GM23248 (cell line): ENCODE results near the gene TBL1X.

Experiments
- EZH2 ChIP-seq: fragments of 200-600 bp; sonication (generic); IDR thresholded peaks from 2 replicates; pipeline ENCODE4 v1.6.1; 2018; ENCODE audit warnings: antibody characterized with exemption, mild to moderate bottlenecking; ENCODE audit not compliant: insufficient read depth, poor library complexity, severe bottlenecking
- EZH2phosphoT487 ChIP-seq: fragments of 200-600 bp; sonication (generic); IDR thresholded peaks from 2 replicates; pipeline ENCODE4 v1.6.1; 2018; ENCODE audit warnings: antibody characterized with exemption, moderate library complexity, mild to moderate bottlenecking, low read depth; ENCODE audit not compliant: insufficient read depth

DNA sequence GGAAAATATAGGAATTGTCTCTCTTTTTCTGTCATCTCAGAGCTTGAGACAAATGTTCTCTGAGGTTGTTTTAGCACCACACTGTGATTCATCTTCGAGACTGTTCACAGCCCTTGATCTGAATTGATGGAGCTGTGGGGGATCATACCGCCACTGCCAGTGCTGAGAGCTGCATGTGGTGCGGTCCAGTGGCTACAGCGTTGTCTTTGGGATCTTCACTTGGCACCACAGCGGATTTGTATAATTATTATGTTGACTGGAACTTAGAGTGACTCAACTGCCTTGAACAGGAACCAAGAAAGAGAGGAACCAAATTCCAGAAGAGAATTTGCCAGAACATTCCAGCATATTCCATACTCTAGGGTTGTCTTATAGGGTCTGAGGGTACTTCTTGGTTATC lies 29.1 kb downstream of the TBL1X start:
- TF ChIP-seq EZH2 (no peak), EZH2phosphoT487 (no peak)
